Karpas-422 (cell line): ENCODE measurements around the gene JADE3. TPM values are rescaled to one million over a fixed set of nuclear protein-coding genes. Genes with fewer than 3 reads are reported as not detected.

Source experiments
- DNase-seq: peaks from one replicate; pipeline ENCODE4 v3.0.0-alpha.2; 2015
- H2AFZ ChIP-seq: fragments of 200-600 bp; sonication (generic); 2 replicates; pipeline ENCODE4 v1.6.1; 2014; ENCODE audit warnings: antibody characterized with exemption, low read length, mixed read lengths
- H3K27ac ChIP-seq: fragments of 200-600 bp; sonication (generic); 2 replicates; pipeline ENCODE4 v1.5.1; 2014; ENCODE audit warnings: mild to moderate bottlenecking, low read length, moderate library complexity
- H3K27me3 ChIP-seq: fragments of 200-600 bp; sonication (generic); 2 replicates; pipeline ENCODE4 v1.6.1; 2014; ENCODE audit warnings: low read length, mixed read lengths
- H3K36me3 ChIP-seq: fragments of 200-600 bp; sonication (generic); 2 replicates; pipeline ENCODE4 v1.6.1; 2014; ENCODE audit warnings: low read length, mixed read lengths; ENCODE audit not compliant: insufficient read depth
- H3K4me1 ChIP-seq: fragments of 200-600 bp; sonication (generic); 2 replicates; pipeline ENCODE4 v1.6.1; 2014; ENCODE audit warnings: mild to moderate bottlenecking, low read length, mixed read lengths
- H3K4me2 ChIP-seq: fragments of 200-600 bp; sonication (generic); 2 replicates; pipeline ENCODE4 v1.6.1; 2014; ENCODE audit warnings: low read length, low read depth, mild to moderate bottlenecking; ENCODE audit not compliant: poor library complexity, severe bottlenecking
- H3K4me3 ChIP-seq: fragments of 200-600 bp; sonication (generic); 2 replicates; pipeline ENCODE4 v1.5.1; 2014; ENCODE audit warnings: mild to moderate bottlenecking, antibody characterized with exemption, low read length, mixed read lengths
- H3K79me2 ChIP-seq: fragments of 200-600 bp; sonication (generic); 2 replicates; pipeline ENCODE4 v1.6.1; 2014; ENCODE audit warnings: mild to moderate bottlenecking, low read length, mixed read lengths
- H3K9ac ChIP-seq: fragments of 200-600 bp; sonication (generic); 2 replicates; pipeline ENCODE4 v1.6.0; 2014; ENCODE audit warnings: low read length
- H3K9me2 ChIP-seq: fragments of 200-600 bp; sonication (generic), shearing (Covaris generic); replicated peaks from 2 replicates; pipeline ENCODE4 v1.6.0; 2014; ENCODE audit warnings: mild to moderate bottlenecking, low read length, moderate library complexity; ENCODE audit not compliant: insufficient read depth
- H3K9me3 ChIP-seq: fragments of 300-700, 200-600 bp; sonication (generic); 2 replicates; pipeline ENCODE4 v1.6.1; 2014; ENCODE audit warnings: low read length, mixed read lengths
- H4K20me1 ChIP-seq: fragments of 200-600 bp; sonication (generic); 2 replicates; pipeline ENCODE4 v1.6.1; 2014; ENCODE audit warnings: mild to moderate bottlenecking, antibody characterized with exemption, low read length, low read depth; ENCODE audit not compliant: insufficient read depth
- total RNA-seq: library from RNA; depleted of rRNA; stranded (reverse); fragments of >200 nt; shearing (Covaris generic); gene quantifications from 2 replicates; pipeline ENCODE4 v1.2.3, GENCODE V29; 2014; ENCODE audit warnings: low replicate concordance

JADE3 gene
- total RNA-seq, 1 experiment from 2014 or later, result 0.07 TPM

GRCh38 chrX:46917622-46918021 is 5.4 kb downstream of the JADE3 start:
- Histone ChIP-seq H3K4me2 (no peak overlapping the region), H3K79me2 (no peaks in the 10 kb centered on the region), H4K20me1 (no peaks in the 10 kb centered on the region), H3K36me3 (no peaks in the 10 kb centered on the region), H3K9ac (no peak overlapping the region), H3K27ac (no peak overlapping the region), H3K27me3 (no peaks in the 10 kb centered on the region), H2AFZ (no peak overlapping the region), H3K4me3 (no peak overlapping the region), H3K9me3 (peaks cover 5% of the 10 kb centered on the region; the same call in 1 of the 2 replicates), H3K9me2 (no peaks in the 10 kb centered on the region), H3K4me1 (peaks cover 4% of the 10 kb centered on the region)
- DNase-seq, result no peak

- H3K79me2 ChIP-seq, result no peaks in the 10 kb centered on the region
Observed at GRCh38 chrX:46918434-46918833, 6.2 kb downstream of the JADE3 start.

GRCh38 chrX:46920235-46920634 is 8.0 kb downstream of the JADE3 start:
- Histone ChIP-seq H3K79me2 (no peaks in the 10 kb centered on the region), H2AFZ (no peak overlapping the region), H3K4me2 (no peak overlapping the region), H4K20me1 (no peaks in the 10 kb centered on the region), H3K9me3 (peaks cover 5% of the 10 kb centered on the region; the same call in 1 of the 2 replicates), H3K4me3 (no peak overlapping the region), H3K27me3 (no peaks in the 10 kb centered on the region), H3K36me3 (no peaks in the 10 kb centered on the region), H3K4me1 (no peaks in the 10 kb centered on the region), H3K9ac (no peak overlapping the region), H3K27ac (no peak overlapping the region), H3K9me2 (no peaks in the 10 kb centered on the region)
- no peak for DNase-seq

More at GRCh38 chrX:46918434-46918833, 6.2 kb downstream of the JADE3 start:
- no peaks in the 10 kb centered on the region for H4K20me1 ChIP-seq
- H3K4me2 ChIP-seq, result no peak overlapping the region
- H3K27ac ChIP-seq, result no peak overlapping the region
- peaks cover 5% of the 10 kb centered on the region; the same call in 1 of the 2 replicates for H3K9me3 ChIP-seq
- H3K27me3 ChIP-seq, result no peaks in the 10 kb centered on the region
- no peaks in the 10 kb centered on the region for H3K36me3 ChIP-seq
- H3K9ac ChIP-seq, result no peak overlapping the region
- no peak overlapping the region for H3K4me3 ChIP-seq
- H3K4me1 ChIP-seq, result peaks cover 2% of the 10 kb centered on the region
- no peak for DNase-seq
- no peaks in the 10 kb centered on the region for H3K9me2 ChIP-seq
- H2AFZ ChIP-seq, result no peak overlapping the region

- H2AFZ ChIP-seq, result no peak overlapping the region
- no peak for DNase-seq
- H3K4me1 ChIP-seq, result no peaks in the 10 kb centered on the region
- H3K79me2 ChIP-seq, result no peaks in the 10 kb centered on the region
- H3K27me3 ChIP-seq, result no peaks in the 10 kb centered on the region
- H3K4me3 ChIP-seq, result no peak overlapping the region
- no peaks in the 10 kb centered on the region for H4K20me1 ChIP-seq
- no peak overlapping the region for H3K4me2 ChIP-seq
- no peaks in the 10 kb centered on the region for H3K9me2 ChIP-seq
- no peaks in the 10 kb centered on the region for H3K36me3 ChIP-seq
- H3K9me3 ChIP-seq, result peaks cover 5% of the 10 kb centered on the region; the same call in 1 of the 2 replicates
- no peak overlapping the region for H3K27ac ChIP-seq
- no peak overlapping the region for H3K9ac ChIP-seq
Observed at GRCh38 chrX:46922611-46923010, 10.4 kb downstream of the JADE3 start.

- no peaks in the 10 kb centered on the region for H4K20me1 ChIP-seq
- no peak overlapping the region for H2AFZ ChIP-seq
- H3K9me3 ChIP-seq, result no peaks in the 10 kb centered on the region
- no peak overlapping the region for H3K27ac ChIP-seq
- H3K4me3 ChIP-seq, result no peak overlapping the region
- H3K79me2 ChIP-seq, result no peaks in the 10 kb centered on the region
- no peak for DNase-seq
- no peaks in the 10 kb centered on the region for H3K27me3 ChIP-seq
- no peaks in the 10 kb centered on the region for H3K4me1 ChIP-seq
- no peak overlapping the region for H3K4me2 ChIP-seq
- H3K9me2 ChIP-seq, result no peaks in the 10 kb centered on the region
- H3K36me3 ChIP-seq, result no peaks in the 10 kb centered on the region
- no peak overlapping the region for H3K9ac ChIP-seq
Observed at GRCh38 chrX:46927718-46928117, 15.5 kb downstream of the JADE3 start.

- H3K9ac ChIP-seq, result no peak overlapping the region
- H3K9me2 ChIP-seq, result no peaks in the 10 kb centered on the region
- no peak overlapping the region for H2AFZ ChIP-seq
- H3K4me2 ChIP-seq, result no peak overlapping the region
- no peaks in the 10 kb centered on the region for H3K9me3 ChIP-seq
- H3K27ac ChIP-seq, result no peak overlapping the region
- H3K79me2 ChIP-seq, result no peaks in the 10 kb centered on the region
- no peak overlapping the region for H3K4me3 ChIP-seq
- DNase-seq, result no peak
- no peaks in the 10 kb centered on the region for H3K4me1 ChIP-seq
- no peaks in the 10 kb centered on the region for H3K36me3 ChIP-seq
- H4K20me1 ChIP-seq, result no peaks in the 10 kb centered on the region
- H3K27me3 ChIP-seq, result no peaks in the 10 kb centered on the region
Observed at GRCh38 chrX:46929439-46930261, 17.4 kb downstream of the JADE3 start.

GRCh38 chrX:46935295-46935694 is 23.1 kb downstream of the JADE3 start:
- H3K9me2 ChIP-seq, result no peaks in the 10 kb centered on the region
- no peak overlapping the region for H3K4me2 ChIP-seq
- H4K20me1 ChIP-seq, result no peaks in the 10 kb centered on the region

GRCh38 chrX:46938589-46938988 is 26.4 kb downstream of the JADE3 start:
- Histone ChIP-seq H3K36me3 (no peaks in the 10 kb centered on the region), H3K4me3 (no peak overlapping the region), H3K27me3 (no peaks in the 10 kb centered on the region), H3K4me2 (no peak overlapping the region), H3K27ac (no peak overlapping the region), H3K4me1 (no peaks in the 10 kb centered on the region), H2AFZ (no peak overlapping the region), H3K9ac (no peak overlapping the region), H3K9me3 (no peaks in the 10 kb centered on the region), H3K79me2 (no peaks in the 10 kb centered on the region), H4K20me1 (no peaks in the 10 kb centered on the region), H3K9me2 (no peaks in the 10 kb centered on the region)
- no peak for DNase-seq

More at GRCh38 chrX:46935295-46935694, 23.1 kb downstream of the JADE3 start:
- Histone ChIP-seq H3K9me3 (no peaks in the 10 kb centered on the region), H3K4me1 (no peaks in the 10 kb centered on the region), H3K27ac (no peak overlapping the region), H3K4me3 (no peak overlapping the region), H3K27me3 (no peaks in the 10 kb centered on the region), H3K36me3 (no peaks in the 10 kb centered on the region), H3K79me2 (no peaks in the 10 kb centered on the region), H3K9ac (no peak overlapping the region), H2AFZ (no peak overlapping the region)
- no peak for DNase-seq
